Naive B cell (primary cell): Measurements from ENCODE around the gene TEX38. TPM values are rescaled to one million over a fixed set of nuclear protein-coding genes. Genes with fewer than 3 reads are reported as not detected.
"Not testable (repeated sequence)": the region's sequence is repeated elsewhere in the genome, so short reads cannot be mapped to it uniquely, and the experiment has no call there.

ENCODE experiments used
- ATAC-seq, 2 donors: fragments of 150-1000 bp; cut with Tn5 transposase; 2 replicates each; pipeline ENCODE4 v1.10.0; 2021; ENCODE audit warnings: low read depth in 2 of 2, mild to moderate bottlenecking in 2 of 2, moderate library complexity in 2 of 2
- DNase-seq: peaks from one replicate; pipeline ENCODE4 v3.0.0; 2022
- H3K27ac Mint-ChIP-seq, 6 donors: one replicate each; pipeline ENCODE4 v1.8.0; 2020 to 2022; ENCODE audit warnings: mild to moderate bottlenecking in 6 of 6, mixed read lengths in 6 of 6, moderate library complexity in 5 of 6, inconsistent platforms in 2 of 6
- H3K27me3 Mint-ChIP-seq, 3 donors: one replicate each; pipeline ENCODE4 v1.8.0; 2021 to 2022; ENCODE audit warnings: mixed read lengths in 3 of 3, mild to moderate bottlenecking in 1 of 3
- H3K36me3 Mint-ChIP-seq, 2 donors: one replicate each; pipeline ENCODE4 v1.8.0; 2020 to 2022; ENCODE audit warnings: mixed read lengths in 2 of 2, inconsistent platforms in 1 of 2, mild to moderate bottlenecking in 1 of 2
- H3K4me1 Mint-ChIP-seq, 3 donors: one replicate each; pipeline ENCODE4 v1.8.0; 2020 to 2022; ENCODE audit warnings: mixed read lengths in 3 of 3, inconsistent platforms in 1 of 3, mild to moderate bottlenecking in 1 of 3, moderate library complexity in 1 of 3
- H3K4me3 Mint-ChIP-seq, 8 donors: one replicate each; pipeline ENCODE4 v1.8.0; 2020 to 2022; ENCODE audit warnings: mild to moderate bottlenecking in 8 of 8, mixed read lengths in 8 of 8, moderate library complexity in 8 of 8, inconsistent platforms in 2 of 8
- H3K9me3 Mint-ChIP-seq, 7 donors: one replicate each; pipeline ENCODE4 v1.8.0; 2020 to 2022; ENCODE audit warnings: mixed read lengths in 7 of 7, mild to moderate bottlenecking in 5 of 7, inconsistent platforms in 2 of 7, moderate library complexity in 1 of 7
- polyA plus RNA-seq, 6 donors: library from polyadenylated mRNA; unstranded; fragments of 300-500 nt; fragmentation: Illumina TruSeq; gene quantifications; one replicate each; pipeline ENCODE4 v1.2.3, GENCODE V29; 2021; ENCODE audit warnings: low read depth in 6 of 6

Gene TEX38
- polyA plus RNA-seq, 6 donors from 2014 or later: not detected

DNA sequence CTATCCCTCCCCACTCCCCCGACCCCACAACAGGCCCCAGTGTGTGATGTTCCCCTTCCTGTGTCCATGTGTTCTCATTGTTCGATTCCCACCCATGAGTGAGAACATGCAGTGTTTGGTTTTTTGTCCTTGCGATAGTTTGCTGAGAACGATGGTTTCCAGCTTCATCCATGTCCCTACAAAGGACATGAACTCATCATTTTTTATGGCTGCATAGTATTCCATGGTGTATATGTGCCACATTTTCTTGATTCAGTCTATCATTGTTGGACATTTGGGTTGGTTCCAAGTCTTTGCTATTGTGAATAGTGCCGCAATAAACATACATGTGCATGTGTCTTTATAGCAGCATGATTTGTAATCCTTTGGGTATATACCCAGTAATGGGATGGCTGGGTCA, 8.7 kb upstream of the TEX38 start:
- not testable (repeated sequence) for H3K27me3 Mint-ChIP-seq, H3K9me3 Mint-ChIP-seq, ATAC-seq, DNase-seq, H3K4me3 Mint-ChIP-seq, H3K36me3 Mint-ChIP-seq, H3K27ac Mint-ChIP-seq
- H3K4me1 Mint-ChIP-seq: peaks cover 13 to 17% (median 16%) of the 10 kb centered on the region in 3 donors

- Mint-ChIP-seq H3K36me3 (peaks cover 6 to 8% of the 10 kb centered on the region in 2 donors), H3K9me3 (no peaks in the 10 kb centered on the region), H3K4me3 (peak overlapping the region in 4 of 8 donors; percentile 29 to 92 (median 58)), H3K4me1 (peaks cover 13 to 17% (median 16%) of the 10 kb centered on the region in 3 donors), H3K27ac (no peak overlapping the region), H3K27me3 (no peaks in the 10 kb centered on the region)
- ATAC-seq (no peak), DNase-seq (no peak)
Measured at GRCh38 chr1:46665983-46666382, 5.7 kb upstream of the TEX38 start.

DNA sequence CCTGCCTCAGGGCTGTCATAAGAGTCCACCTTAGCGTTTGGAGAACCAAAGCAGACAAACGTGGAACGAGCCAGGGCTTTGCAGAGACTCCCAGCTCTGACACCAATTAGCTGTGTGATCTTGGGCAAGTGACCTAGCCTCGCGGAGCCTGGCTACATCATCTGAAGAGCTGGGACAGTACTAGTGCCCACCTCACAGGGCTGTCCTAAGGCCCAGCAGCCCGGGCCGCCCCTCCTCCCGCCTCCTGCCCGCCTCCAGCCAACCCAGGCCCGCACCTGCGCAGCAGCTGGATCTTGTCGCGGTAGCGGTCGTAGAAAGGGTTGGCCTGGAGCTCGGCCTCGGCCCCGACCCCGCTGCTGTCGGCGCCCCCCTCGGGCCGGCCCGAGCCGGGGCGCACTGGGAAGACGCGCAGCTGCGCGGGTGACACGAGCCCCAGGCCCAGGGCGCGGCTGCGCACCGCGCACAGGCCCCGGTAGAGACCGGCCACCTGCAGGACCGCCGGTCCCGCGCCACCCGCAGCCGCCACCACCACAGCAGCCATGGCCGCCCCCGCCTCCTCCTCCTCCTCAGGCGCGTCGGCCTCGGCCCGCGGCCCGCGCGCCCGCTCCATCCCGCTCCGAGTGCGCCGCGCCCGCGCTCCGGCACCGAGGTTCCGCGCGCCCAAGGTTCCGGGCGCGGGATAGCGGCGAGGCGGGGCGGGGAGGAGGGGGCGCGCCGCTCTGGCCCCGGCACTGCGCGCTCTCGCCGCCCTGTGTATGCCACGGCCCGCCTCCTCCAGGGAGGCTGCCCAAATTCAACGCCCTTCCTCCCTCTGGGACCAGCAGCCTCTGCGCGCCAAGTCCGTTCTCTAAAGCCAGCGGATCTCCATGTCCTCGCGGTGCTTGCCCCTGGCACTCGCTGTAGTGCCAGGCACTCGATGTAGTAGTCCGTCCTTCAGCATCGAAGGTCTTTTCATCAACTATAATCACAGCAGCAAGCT, 3.6 kb upstream of the TEX38 start, which contains the start of gene ATPAF1:
ATPAF1 (minus strand) TSS at position 583 of the 979 bp plus-strand sequence; CDS start at position 541, 42 bp downstream.
- H3K36me3 Mint-ChIP-seq: peaks cover 6 to 8% of the 10 kb centered on the region in 2 donors
- peak within 1 kb of the TSS in 1 of 6 donors; percentile 70 for H3K27ac Mint-ChIP-seq
- H3K27me3 Mint-ChIP-seq: no peaks in the 10 kb centered on the region
- DNase-seq (peak; percentile 34), ATAC-seq (peak; percentile 80 to 86)
- H3K4me1 Mint-ChIP-seq: peaks cover 13 to 17% (median 16%) of the 10 kb centered on the region in 3 donors
- H3K9me3 Mint-ChIP-seq: no peaks in the 10 kb centered on the region
- H3K4me3 Mint-ChIP-seq: peak within 1 kb of the TSS in 6 of 8 donors; percentile 70 to 92 (median 86)

DNA sequence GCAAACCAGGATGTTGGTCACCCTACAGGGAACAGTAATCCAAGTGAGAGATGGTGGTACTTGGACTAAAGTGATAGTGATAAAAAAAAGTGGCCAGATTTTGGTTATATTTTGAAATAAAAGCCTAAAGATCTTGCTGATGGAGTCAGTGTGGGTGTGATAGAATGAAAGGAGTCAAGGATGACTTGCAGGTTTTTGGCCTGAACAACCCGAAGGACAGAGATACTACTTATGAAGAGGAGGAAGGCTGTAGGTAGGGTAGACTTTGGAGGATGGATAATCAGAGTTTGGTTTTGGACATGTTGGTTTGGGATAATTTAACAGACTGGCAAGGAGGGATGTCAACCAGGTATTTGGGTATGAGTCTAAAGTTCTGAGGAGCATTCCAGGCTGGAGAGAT, 1.5 kb upstream of the TEX38 start:
- ATAC-seq (no peak), DNase-seq (no peak)
- Mint-ChIP-seq H3K4me1 (peaks cover 13 to 19% (median 17%) of the 10 kb centered on the region in 3 donors), H3K4me3 (no peak overlapping the region), H3K27me3 (no peaks in the 10 kb centered on the region), H3K9me3 (no peaks in the 10 kb centered on the region), H3K27ac (no peak overlapping the region), H3K36me3 (peaks cover 0 to under 1% of the 10 kb centered on the region in 2 donors)

DNA sequence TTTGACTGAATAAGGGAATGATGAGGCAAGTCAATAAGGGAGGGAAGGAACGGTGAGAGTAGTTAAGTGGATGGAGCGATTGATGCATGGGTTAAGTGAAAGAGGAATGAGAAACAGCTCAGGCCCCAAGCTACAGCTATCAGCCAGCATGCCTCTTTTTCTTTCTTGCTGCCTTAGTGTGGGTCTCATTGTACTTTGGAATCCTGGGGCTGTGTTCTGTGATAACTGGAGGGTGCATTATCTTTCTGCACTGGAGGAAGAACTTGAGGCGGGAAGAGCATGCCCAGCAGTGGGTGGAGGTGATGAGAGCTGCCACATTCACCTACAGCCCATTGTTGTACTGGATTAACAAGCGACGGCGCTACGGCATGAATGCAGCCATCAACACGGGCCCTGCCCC, 1.0 kb downstream of the TEX38 start:
- Mint-ChIP-seq H3K27me3 (no peaks in the 10 kb centered on the region), H3K4me1 (peaks cover 5 to 20% (median 17%) of the 10 kb centered on the region in 3 donors), H3K36me3 (no peaks in the 10 kb centered on the region), H3K27ac (peak overlapping the region in 2 of 6 donors; percentile 34 to 71), H3K4me3 (no peak overlapping the region), H3K9me3 (no peaks in the 10 kb centered on the region)
- DNase-seq (no peak), ATAC-seq (no peak)

DNA sequence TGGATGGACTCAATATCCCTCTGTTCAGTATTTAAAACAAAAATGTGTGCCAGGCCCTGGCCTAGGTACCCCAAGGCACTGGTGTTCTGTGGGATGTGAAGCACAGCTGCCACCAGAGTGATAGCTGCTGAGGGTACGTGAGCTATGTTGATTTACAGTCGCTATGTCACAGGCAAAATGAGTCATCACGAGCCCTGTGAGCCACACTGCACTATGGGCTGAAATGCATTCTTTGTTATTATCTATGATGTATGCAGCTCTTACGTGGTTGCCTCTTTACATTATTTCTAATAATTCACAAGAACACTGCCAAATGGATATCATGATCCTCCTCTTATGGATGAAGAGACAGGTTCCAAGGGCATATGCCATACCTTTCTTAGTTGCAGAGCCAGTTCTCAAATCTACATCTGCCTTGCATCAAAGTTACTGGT, 2.1 kb downstream of the TEX38 start:
- no peak for DNase-seq
- Mint-ChIP-seq H3K4me3 (no peak overlapping the region), H3K9me3 (no peaks in the 10 kb centered on the region), H3K27me3 (no peaks in the 10 kb centered on the region), H3K36me3 (peaks cover under 1 to 7% of the 10 kb centered on the region in 2 donors), H3K4me1 (peaks cover 5 to 20% (median 17%) of the 10 kb centered on the region in 3 donors), H3K27ac (peak overlapping the region in 1 of 6 donors; percentile 33)
- ATAC-seq: no peak

GRCh38 chr1:46675549-46676314, 4.1 kb downstream of the TEX38 start:
- Mint-ChIP-seq H3K4me3 (no peak overlapping the region), H3K4me1 (peaks cover 5 to 20% (median 17%) of the 10 kb centered on the region in 3 donors), H3K27me3 (no peaks in the 10 kb centered on the region), H3K36me3 (peaks cover 13 to 20% of the 10 kb centered on the region in 2 donors), H3K9me3 (no peaks in the 10 kb centered on the region), H3K27ac (peak overlapping the region; percentile 2 to 86 (median 49))
- DNase-seq: no peak
- peak in 1 of 2 donors; percentile 41 for ATAC-seq

GRCh38 chr1:46676531-46676930, 4.9 kb downstream of the TEX38 start:
- ATAC-seq (no peak), DNase-seq (no peak)
- peaks cover 5 to 20% (median 17%) of the 10 kb centered on the region in 3 donors for H3K4me1 Mint-ChIP-seq
- peak overlapping the region in 5 of 6 donors; percentile 48 to 92 (median 80) for H3K27ac Mint-ChIP-seq
- no peaks in the 10 kb centered on the region for H3K27me3 Mint-ChIP-seq
- H3K9me3 Mint-ChIP-seq: no peaks in the 10 kb centered on the region
- H3K4me3 Mint-ChIP-seq: no peak overlapping the region
- H3K36me3 Mint-ChIP-seq: peaks cover 18 to 20% of the 10 kb centered on the region in 2 donors

DNA sequence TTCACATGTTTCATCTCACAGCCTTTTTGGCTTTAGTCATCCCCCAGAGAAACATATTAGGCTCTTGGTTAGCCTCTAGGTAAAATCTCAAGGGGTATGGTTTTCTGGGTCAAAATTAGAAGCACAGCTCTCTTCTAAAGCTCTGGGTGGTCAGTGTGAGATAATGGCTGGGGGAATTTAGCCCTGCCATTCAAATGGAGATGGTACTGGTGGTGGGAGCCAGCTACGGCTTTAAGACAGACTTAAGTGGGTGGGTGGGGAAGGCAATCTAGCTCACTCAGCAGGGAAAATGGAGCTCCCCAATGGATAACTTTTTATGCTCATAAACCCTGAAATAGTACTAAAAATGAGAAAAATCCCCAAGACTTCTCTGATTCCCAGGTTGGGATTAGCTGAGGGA, 5.7 kb downstream of the TEX38 start:
- Mint-ChIP-seq H3K9me3 (no peaks in the 10 kb centered on the region), H3K4me1 (peaks cover 5 to 25% (median 17%) of the 10 kb centered on the region in 3 donors), H3K27ac (peak overlapping the region in 3 of 6 donors; percentile 58 to 90 (median 83)), H3K4me3 (no peak overlapping the region), H3K36me3 (peaks cover 26 to 27% of the 10 kb centered on the region in 2 donors), H3K27me3 (no peaks in the 10 kb centered on the region)
- ATAC-seq: no peak
- DNase-seq: no peak

GRCh38 chr1:46679789-46680573, 8.3 kb downstream of the TEX38 start:
- Mint-ChIP-seq H3K9me3 (no peaks in the 10 kb centered on the region), H3K27me3 (no peaks in the 10 kb centered on the region), H3K27ac (no peak overlapping the region), H3K36me3 (peaks cover 33 to 37% of the 10 kb centered on the region in 2 donors), H3K4me3 (no peak overlapping the region), H3K4me1 (peaks cover 5 to 25% (median 15%) of the 10 kb centered on the region in 3 donors)
- ATAC-seq: no peak
- no peak for DNase-seq

DNA sequence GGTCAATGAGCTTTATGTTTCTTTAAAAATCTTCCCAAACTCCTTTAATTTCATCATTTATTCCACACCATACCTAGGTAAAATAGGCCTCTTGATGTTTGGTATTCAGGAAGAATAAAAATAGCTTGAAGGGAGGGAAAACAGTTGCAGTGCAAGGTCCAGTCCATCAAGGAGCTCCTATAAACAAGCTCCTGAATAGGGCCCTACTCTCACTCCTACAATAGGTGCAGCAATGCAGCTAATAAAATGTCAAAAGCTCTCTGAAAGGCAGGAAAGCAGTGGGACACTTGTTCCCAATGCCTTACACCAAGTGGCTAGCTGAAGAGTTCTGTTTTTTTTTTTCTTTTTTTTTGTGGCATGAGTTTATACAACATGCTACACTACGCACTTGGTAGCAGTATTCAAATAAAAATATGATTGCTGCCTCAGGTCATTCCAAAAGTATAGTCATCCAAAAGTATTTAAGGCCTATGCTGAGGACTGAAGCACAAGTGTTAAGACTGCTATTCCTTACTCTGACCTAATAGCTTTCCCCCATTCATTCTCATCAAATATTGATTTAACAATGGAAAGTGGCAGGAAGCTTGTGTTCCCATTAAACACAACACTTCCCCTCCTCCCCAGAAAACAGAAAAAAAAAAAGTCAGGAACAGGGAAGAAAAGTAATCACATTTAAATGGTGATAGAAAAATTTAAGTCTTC, 9.8 kb downstream of the TEX38 start:
- Mint-ChIP-seq H3K27ac (peak overlapping the region in 2 of 6 donors; percentile 14 to 63), H3K27me3 (no peaks in the 10 kb centered on the region), H3K36me3 (peaks cover 37 to 39% of the 10 kb centered on the region in 2 donors), H3K4me1 (peaks cover 0 to 13% (median under 1%) of the 10 kb centered on the region in 3 donors), H3K9me3 (no peaks in the 10 kb centered on the region), H3K4me3 (no peak overlapping the region)
- DNase-seq: no peak
- no peak for ATAC-seq

DNA sequence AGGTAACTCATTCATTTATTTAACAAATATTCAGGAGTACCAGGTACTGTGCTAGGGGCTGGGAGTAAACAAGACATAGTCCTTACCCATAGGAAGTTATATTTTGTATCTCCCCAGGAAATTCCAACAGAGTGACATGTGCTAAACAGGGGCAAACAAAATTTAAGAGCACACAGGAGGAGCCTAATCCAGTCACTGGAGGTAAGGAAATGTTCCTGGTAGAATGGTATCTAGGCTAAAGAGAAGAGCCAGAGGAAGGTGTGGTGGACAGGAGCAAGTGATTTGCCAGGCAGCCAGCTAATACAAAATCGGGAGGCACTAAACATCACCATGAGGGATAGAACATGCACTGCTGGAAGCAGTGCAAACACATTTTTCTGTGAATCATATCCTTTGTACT, 10.4 kb downstream of the TEX38 start:
- Mint-ChIP-seq H3K27me3 (no peaks in the 10 kb centered on the region), H3K4me1 (peaks cover 0 to 8% (median 4%) of the 10 kb centered on the region in 3 donors), H3K9me3 (no peaks in the 10 kb centered on the region), H3K27ac (no peak overlapping the region), H3K36me3 (peaks cover 37 to 45% of the 10 kb centered on the region in 2 donors), H3K4me3 (no peak overlapping the region)
- no peak for ATAC-seq
- no peak for DNase-seq
